ENCODE results near the gene SLC12A3.

SLC12A3 gene, protein sequence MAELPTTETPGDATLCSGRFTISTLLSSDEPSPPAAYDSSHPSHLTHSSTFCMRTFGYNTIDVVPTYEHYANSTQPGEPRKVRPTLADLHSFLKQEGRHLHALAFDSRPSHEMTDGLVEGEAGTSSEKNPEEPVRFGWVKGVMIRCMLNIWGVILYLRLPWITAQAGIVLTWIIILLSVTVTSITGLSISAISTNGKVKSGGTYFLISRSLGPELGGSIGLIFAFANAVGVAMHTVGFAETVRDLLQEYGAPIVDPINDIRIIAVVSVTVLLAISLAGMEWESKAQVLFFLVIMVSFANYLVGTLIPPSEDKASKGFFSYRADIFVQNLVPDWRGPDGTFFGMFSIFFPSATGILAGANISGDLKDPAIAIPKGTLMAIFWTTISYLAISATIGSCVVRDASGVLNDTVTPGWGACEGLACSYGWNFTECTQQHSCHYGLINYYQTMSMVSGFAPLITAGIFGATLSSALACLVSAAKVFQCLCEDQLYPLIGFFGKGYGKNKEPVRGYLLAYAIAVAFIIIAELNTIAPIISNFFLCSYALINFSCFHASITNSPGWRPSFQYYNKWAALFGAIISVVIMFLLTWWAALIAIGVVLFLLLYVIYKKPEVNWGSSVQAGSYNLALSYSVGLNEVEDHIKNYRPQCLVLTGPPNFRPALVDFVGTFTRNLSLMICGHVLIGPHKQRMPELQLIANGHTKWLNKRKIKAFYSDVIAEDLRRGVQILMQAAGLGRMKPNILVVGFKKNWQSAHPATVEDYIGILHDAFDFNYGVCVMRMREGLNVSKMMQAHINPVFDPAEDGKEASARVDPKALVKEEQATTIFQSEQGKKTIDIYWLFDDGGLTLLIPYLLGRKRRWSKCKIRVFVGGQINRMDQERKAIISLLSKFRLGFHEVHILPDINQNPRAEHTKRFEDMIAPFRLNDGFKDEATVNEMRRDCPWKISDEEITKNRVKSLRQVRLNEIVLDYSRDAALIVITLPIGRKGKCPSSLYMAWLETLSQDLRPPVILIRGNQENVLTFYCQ

DNA sequence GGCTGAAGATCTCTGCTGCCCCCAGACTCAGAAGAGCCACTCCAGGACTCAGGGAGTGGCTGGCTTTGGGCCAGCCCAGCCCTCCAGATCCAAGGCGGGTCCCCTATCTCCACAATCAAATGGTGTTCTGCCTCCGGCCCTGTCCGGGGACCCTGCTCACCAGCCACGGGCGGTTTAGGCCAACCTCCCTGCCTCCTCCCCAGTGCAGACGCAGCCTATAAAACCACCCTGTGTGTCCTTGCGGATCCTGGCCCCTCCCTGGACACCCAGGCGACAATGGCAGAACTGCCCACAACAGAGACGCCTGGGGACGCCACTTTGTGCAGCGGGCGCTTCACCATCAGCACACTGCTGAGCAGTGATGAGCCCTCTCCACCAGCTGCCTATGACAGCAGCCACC, at the start of gene SLC12A3:
Gene SLC12A3 (plus strand): TSS at position 248 of the 400 bp plus-strand sequence. CDS start 29 bp downstream, at position 277.
- no peak for DNase-seq (ENCODE audit: low spot score)

DNA sequence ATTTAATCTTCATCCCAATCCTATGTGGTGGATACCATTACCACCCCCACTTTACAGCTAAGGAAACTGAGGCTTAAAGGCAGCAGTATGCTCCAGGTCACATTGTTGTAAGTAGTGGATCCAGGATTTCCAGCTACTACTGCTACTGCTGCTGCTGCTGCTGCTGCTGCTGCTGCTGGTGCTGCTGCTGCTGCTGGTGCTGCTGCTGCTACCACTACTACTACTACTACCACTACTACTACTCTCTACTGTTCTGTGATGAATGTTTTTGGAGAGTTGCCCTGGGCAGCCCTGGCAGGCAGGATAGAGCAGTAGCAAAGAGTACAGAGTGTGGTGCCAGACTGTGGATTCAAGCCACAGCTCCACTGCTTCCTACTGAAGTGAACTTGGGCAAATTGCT, 49.3 kb upstream of the SLC12A3 start:
- DNase-seq (ENCODE audit: low spot score): no peak

DNA sequence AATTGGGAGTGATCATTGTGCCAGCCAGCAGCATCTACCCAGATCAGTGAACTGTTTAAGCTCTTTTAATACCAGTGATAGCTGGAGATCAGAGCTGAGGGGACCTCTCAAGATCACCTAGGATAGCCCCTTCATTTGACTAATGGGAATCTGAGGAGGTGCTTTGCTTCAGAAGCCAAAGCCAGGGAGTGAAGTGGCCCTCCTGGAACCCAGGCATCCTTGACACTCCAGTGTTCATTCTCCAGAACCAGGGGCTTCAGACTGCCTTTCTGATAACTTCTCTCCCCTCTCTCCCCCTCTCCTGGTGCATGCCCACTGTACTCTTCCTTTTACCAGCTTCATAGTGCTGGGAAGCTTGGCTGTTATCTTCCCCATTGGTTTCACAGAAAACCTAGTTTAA, 48.0 kb upstream of the SLC12A3 start:
- DNase-seq (ENCODE audit: low spot score): no peak

DNA sequence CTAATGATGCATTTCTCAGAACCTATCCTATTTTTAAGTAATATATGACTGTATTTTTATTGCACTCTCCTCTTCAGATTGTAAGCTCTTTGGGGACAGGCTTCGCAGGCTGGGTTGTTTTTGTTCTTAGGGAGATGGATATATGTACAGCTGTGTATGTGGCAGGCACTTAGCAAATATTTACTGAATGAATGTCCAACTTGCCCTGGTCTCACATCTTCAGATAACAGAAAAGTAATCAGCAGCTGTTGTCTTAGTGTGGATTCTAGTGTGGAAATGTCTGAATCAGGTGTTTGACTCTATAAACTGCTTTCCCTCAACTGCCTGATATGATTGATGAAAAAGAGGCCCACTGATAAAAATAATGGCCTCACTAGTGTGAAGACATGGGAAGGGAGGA, 47.1 kb upstream of the SLC12A3 start:
- no peak for DNase-seq (ENCODE audit: low spot score)

DNA sequence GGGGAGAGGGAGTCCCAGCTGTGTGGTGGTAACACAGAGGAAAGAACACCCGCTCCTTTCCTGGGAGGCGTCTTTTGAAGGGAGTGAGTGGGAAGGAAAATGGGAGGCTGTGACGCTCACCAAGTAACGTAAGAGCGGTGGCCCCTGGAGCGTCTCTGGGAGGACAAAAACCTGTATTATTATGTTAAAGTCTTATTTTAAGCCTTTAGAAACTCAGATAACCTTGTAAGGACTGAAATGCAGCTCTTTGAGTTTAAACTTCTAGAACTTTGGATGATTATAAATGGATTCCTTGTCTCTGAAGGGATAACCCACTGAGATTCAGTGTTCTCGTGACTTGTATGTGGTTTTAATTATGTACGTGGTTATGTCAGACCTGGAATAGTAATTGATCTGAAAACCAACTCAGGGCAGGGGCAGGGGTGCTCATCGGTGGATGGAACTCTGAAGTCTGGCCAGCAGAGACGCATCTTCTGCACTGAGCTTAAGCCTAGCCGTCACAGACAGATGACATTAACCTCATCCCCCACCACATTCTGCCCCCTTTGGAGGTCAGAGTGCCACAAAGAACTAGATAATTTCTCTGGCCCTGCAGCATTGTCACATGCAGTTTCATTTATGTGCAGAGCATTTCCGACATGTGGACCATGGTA, 41.8 kb upstream of the SLC12A3 start:
- no peak for DNase-seq (ENCODE audit: low spot score)

DNA sequence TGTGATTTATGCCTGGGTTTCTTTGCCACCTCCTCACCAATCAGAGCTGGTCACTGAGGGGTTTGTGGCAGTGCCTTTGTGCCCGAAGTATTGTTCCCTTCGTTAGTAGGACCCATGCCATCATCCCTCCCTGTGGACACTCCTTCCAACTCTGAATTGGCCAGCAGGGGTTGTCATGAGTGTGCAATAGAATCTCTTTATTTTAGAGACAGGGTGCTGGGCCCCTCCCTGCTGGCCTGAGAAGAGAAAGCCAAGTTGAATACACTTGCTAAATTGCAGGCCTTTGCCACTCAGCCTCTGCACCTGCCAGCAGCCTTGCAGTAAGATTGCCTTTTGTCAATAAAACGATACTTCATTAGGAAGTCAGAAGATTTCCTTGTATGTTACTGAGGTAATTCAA, 40.7 kb upstream of the SLC12A3 start:
- no peak for DNase-seq (ENCODE audit: low spot score)

DNA sequence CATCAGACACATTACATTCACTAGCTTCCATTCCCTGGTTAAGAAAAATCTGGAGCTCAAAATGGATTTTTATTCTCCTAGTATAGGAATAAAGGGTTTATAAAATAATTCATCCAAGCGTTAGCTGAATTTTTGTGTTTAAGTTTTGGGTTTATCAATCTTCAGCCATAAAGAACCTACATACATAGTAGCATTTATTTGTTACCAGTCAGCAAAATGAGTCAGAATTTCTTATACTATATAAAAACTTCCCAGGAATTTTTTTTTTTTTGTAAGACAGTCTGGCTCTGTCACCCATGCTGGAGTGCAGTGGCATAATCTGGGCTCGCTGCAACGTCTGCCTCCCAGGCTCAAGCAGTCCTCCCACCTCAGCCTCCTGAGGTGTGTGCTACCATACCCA, 40.2 kb upstream of the SLC12A3 start:
- DNase-seq (ENCODE audit: low spot score): no peak

DNA sequence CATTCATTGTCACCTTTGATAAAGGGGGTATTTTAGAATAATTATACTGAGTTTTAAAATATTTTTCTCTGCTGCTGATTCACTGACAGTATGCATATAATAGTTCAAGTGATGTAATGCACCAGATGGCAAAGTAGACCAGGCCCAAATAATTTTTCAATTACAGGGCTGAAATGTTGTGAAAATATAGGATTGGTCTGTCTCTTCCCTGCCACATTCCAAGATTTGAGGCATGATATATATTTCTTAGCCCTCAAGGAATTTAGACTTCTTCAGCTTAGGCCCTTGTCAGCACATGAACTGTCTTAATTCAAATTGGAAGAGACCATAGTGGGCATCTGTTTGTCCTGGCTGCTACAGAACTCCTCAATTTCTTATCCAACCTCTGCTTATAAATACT, 39.2 kb upstream of the SLC12A3 start:
- no peak for DNase-seq (ENCODE audit: low spot score)

DNA sequence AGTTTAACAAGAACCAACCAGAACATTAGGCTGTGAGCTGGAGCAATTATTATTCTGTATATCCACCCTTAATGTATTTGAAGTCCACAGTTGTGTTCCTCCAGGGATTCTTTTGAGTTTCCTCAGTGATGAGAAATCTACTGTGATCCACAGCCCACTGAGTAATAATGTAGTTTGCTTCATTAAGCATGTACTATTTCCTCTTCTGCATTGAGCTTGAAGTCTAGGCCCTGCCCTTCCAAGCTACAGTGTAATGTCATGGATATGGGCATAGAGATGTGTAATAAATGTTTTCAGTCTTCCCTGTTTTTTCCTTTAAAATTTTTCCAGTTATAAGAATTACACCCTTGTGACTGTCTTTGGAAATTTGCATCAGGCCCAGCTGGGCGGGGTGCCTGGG, 36.4 kb upstream of the SLC12A3 start:
- DNase-seq (ENCODE audit: low spot score): no peak

DNA sequence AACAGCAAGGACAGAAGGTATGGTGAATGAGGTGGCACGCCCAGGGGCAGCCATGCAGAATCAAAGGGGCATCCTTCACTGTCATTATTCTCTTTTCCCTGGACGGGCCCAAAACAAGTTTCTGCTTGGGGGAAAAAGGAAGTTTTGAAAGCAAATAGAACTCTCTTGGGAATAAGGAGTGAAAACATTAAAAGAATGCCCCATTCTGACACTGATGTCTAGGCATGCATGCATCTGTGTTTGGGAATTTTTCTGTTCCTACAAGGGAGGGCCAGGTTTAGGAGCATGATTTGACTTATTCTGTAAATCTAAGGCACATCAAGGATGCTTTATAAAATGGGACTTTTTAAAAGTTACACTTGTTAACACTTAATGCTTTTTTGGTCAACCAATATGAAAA, 34.3 kb upstream of the SLC12A3 start:
- DNase-seq (ENCODE audit: low spot score): no peak

DNA sequence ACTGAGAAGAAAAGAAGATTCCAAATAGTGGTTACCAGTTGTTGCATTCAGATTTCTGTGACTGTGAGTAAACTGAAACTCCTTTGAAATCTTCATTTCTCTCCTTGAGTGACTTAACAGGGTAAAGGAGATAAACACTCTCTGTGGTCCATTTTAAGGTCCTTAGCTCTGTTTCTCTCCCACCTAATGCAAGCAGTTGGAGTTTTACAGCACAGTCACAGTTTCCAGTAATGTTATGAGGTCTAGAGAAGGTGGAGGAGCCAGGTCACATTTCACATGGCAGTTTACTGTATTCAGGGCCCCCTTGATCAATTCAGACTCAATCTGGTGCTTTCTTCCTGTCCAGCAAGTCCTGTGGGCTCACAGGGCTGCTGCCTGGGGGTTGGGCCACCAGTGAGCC, 32.2 kb upstream of the SLC12A3 start:
- no peak for DNase-seq (ENCODE audit: low spot score)

DNA sequence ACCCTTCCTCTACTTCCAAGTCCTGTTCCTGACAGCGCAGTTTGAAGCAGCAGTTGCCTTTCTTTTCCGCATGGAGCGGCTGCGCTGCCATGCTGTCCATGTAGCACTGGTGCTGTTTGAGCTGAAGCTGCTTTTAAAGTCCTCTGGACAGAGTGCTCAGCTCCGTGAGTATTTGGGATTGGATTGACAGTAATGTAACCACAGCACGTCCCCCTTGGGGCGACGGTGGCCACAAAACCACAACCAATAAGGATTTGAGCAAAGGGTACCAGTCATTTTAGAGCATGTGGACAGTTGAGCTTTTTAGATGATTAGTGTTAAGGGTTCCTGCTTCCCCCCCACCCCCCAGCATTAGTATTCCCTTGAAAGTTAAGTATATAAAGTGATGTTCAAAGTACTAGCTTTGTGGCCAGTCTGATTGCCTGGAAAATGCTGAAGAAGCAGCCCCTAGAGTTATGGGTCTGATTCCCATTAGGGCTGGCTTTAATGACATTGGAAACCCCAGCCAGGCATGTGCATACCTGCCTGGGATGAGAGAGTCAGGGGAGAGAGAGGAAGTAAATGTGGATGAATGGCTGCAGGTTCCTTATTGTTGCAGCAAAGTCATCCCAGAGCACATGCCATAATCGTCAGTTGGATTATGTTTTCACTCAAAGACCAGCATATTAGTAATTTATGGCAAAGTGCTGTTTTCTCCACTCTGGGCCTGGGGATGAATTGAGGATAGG, 31.6 kb upstream of the SLC12A3 start:
- DNase-seq (ENCODE audit: low spot score): no peak

DNA sequence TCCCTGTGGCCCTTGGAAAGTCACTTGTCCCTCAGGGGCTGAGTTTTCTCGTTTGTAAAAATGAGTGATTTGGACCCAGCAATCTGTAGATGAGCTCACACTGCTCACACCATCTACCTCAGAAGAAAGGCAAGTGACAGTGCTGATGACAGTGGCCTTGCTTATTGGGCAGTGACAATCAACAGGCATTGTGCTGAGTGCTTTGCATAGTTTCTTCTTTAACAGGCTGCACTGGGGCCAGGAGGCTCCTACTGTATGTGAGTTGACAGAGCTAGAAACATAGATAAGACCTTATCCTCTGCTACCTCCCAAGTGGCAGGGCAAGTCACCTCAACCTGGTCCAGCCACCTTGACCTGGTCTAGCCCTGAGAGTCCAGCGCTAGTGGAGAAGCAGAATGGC, 29.7 kb upstream of the SLC12A3 start:
- DNase-seq (ENCODE audit: low spot score): no peak

DNA sequence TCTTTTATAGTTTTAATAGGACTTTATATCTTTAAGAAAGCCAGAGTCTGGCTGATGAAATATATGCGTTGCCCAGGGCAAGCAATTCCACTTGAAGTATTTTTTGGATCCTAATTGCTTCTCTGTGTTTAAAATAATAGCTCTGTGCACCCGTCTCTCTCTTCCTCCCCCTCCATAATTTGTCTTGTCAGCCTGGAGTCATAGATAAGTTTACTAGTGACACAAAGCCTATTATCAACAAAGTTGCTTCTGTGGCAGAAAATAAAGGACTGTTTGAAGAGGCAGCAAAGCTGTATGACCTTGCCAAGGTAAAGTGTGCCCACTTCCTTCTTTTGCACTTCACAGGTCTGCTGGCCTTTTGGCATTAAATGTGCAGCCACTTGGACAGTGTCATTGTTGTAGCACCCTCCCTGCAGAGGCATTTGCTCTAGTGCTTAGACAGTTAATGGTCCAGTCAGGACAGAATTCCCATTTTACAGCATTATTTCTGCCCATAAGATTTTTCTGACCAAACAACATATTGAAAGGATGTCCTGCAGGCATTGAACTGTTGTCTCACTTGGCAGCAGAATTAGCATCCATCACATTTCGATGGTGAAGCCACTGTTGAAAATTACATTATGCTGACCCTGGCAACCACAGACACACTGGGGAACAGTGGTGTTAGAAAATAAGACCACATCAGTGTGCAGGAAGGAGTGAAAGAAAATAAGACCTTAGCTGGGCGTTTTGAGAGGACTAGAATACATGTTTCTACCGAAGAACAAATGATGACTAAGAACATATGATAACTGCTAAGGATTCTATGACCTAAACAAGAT, 28.4 kb upstream of the SLC12A3 start:
- no peak for DNase-seq (ENCODE audit: low spot score)

DNA sequence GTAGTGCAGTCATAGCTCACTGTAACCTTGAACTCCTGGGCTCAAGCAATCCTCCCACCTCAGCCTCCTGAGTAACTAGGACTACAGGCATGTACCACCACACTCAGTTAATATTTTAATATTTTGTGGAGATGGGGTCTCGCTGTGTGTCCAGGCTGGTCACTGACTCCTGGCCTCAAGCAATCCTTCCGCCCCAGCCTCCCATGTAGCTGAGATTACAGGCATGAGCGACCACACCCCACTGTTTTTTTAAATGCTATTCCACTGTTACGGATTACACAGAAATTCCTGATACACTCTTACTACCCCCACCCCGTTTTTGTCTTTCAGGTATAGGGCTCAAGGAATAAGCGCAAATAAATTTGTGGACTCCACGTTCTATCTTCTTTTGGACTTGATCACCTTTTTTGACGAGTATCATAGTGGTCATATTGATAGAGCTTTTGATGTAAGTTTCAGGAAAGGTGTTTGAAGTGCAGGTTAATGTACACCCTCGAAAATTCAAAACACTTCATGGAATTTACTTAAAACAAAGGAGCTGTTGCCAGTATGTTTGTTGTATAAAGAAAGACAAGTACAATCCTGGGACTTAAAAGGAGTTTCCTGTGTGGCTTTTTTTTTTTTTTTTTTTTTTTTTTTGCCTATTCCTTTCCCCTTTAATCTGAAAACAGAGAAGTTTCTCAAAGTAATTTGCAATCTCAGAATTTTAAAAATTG, 26.2 kb upstream of the SLC12A3 start:
- no peak for DNase-seq (ENCODE audit: low spot score)

DNA sequence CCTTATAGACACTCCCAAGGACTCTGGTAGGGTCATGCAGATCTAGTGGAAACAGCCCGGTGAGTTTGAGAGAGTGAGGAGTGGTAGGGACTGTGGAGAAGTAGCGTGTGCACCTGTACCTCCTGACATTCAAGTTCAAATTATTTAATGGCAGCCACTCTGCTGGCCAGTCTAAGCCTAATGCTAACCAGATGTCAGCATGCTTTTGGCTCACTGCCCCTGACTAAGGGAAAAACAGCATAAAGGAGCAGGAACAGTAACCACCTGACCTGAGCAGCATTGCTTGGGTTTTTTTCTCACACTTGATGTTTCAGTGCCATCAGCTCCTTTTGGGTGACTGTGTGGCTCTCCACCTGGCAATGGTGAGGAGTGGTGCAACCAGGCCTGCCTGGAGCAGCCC, 23.8 kb upstream of the SLC12A3 start:
- no peak for DNase-seq (ENCODE audit: low spot score)

DNA sequence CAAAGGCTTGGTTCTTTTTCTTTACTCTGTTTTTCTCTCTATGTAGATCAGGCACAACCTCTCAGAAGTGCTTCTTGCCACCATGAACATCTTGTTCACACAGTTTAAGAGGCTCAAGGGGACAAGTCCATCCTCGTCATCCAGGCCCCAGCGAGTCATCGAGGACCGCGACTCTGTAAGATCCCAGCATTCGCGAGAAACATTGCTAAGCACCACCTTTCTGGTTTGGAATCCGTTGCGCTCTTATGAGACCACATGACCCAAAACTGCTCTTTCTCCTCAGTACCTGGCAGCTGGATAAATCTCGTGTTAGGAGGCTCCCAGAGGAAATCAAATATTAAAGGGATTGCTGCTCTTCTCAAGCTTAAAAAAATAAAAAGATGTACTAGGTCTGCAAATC, 23.3 kb upstream of the SLC12A3 start:
- no peak for DNase-seq (ENCODE audit: low spot score)

DNA sequence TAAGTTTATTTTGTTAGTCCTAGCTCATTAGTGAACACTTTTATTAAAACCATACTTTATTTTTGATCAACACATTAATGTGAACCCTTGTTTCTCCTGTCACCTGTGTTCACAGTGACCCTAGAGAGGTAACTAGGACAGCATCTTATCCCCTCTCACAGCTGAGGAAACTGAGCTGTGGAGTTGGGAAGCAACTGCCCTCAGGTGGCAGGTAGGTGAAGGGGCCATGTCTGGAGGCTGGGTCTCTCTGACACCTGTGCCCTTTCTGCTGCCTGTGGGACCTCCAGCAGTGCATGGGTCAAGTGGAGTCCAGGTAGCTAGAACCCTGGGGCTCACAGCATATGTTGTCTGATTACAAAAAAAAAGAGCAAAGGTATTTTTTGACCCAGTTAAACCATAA, 22.9 kb upstream of the SLC12A3 start:
- DNase-seq (ENCODE audit: low spot score): no peak

DNA sequence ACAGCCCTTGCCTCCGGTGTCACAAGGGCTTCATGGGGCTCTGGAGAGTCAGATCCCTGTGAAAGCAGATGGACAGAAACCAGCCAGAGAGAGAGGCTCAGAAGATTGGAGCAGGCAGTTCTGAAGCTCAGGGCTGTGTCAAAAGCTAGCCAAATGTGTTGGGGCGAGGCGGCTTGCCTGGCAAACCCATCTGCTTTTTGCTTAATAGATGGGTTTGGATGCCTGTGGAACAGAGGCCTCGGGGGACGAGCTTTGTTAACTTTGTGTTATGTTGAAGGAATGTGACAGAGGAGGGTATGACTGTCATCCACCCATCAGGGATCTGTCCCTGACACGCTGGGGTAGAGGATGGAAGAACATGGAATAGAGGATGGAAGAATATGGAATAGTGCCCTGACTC, 21.0 kb upstream of the SLC12A3 start:
- no peak for DNase-seq (ENCODE audit: low spot score)

DNA sequence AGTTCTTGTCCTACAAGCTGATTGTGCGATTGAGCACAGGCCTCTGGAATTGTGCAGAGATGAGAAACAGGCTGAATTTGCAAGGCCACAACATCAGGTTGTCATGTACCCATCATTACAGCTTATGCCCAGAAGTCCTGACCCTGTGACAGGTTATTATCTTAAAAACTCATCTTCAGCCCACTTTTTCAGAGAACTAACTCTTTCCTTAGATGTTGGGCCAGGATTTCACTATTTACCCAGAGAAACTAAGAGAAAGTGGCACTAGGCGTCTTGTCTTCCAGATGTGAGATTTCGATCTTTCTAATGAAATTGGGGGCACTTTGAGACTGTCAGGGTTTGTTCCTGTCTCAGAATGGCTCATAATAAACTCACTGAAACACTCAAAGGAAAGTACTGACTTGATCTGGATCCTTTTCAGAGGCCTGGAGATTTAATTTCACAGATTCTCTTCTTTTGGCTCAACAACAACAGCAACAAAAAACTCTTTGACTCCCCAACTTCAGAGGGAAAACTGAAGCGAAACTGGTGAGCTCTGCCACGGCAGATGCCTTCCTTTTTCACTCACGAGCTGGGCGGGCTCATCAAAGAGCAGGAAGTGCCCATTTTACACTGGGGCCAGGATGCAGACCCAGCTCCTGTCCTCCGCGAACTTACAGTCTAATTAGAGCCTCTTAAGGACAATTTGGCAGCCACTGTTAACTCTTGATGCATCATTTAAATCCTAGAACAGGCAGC, 17.7 kb upstream of the SLC12A3 start:
- DNase-seq (ENCODE audit: low spot score): peak; percentile 30
